OCI-LY3 (cell line): ENCODE measurements around the gene IRX4.

ENCODE experiments used
- CTCF ChIP-seq: fragments of 200-600, 300-600 bp; sonication (generic); IDR thresholded peaks from 2 replicates; pipeline ENCODE4 v1.5.1; 2014; ENCODE audit warnings: antibody characterized with exemption, low read length, low read depth
- EZH2phosphoT487 ChIP-seq: fragments of 200-600 bp; shearing (Covaris generic); IDR thresholded peaks from 2 replicates; pipeline ENCODE4 v1.6.1; 2018; ENCODE audit warnings: antibody characterized with exemption, mixed run types, low read depth

GRCh38 chr5:1877103-1878049 is 5.3 kb downstream of the IRX4 start:
- TF ChIP-seq CTCF (no peak), EZH2phosphoT487 (no peak)
